Astrocyte (in vitro differentiated cells and primary cell): ENCODE results near the gene RAB3IL1. TPM values are rescaled to one million over a fixed set of nuclear protein-coding genes. Genes with fewer than 3 reads are reported as not detected.

ENCODE experiments used
- DNase-seq: peaks from one replicate; pipeline ENCODE4 v3.0.0-alpha.2; 2010; ENCODE audit warnings: low read depth
- FAIRE-seq: peaks from 2 replicates; lab custom pipeline; 2011; peaks lifted over from hg19 to GRCh38; lab: Jason Lieb, UNC
- H2AFZ ChIP-seq: 2 replicates; pipeline ENCODE4 v1.6.0; 2012; ENCODE audit warnings: low read depth, low read length, inconsistent platforms
- H3K27ac ChIP-seq: 2 replicates; pipeline ENCODE4 v1.5.1; 2011; ENCODE audit warnings: low read depth, low read length, inconsistent platforms
- H3K27me3 ChIP-seq: 2 replicates; pipeline ENCODE4 v1.6.0; 2011; ENCODE audit warnings: low read length, inconsistent platforms; ENCODE audit not compliant: insufficient read depth
- H3K36me3 ChIP-seq: 2 replicates; pipeline ENCODE4 v1.5.1; 2011; ENCODE audit warnings: low read length, inconsistent platforms; ENCODE audit not compliant: insufficient read depth
- H3K4me1 ChIP-seq: 2 replicates; pipeline ENCODE4 v1.5.1; 2011; ENCODE audit warnings: low read length, inconsistent platforms; ENCODE audit not compliant: insufficient read depth
- H3K4me2 ChIP-seq: 2 replicates; pipeline ENCODE4 v1.6.0; 2012; ENCODE audit warnings: low read length, inconsistent platforms
- H3K4me3 ChIP-seq: 2 replicates; pipeline ENCODE4 v1.5.1; 2011; ENCODE audit warnings: low read depth, mild to moderate bottlenecking, low read length, inconsistent platforms; ENCODE audit not compliant: insufficient read depth
- H3K79me2 ChIP-seq: 2 replicates; pipeline ENCODE4 v1.6.0; 2012; ENCODE audit warnings: mild to moderate bottlenecking, low read length, inconsistent platforms; ENCODE audit not compliant: insufficient read depth
- H3K9ac ChIP-seq: 2 replicates; pipeline ENCODE4 v1.6.0; 2012; ENCODE audit warnings: mild to moderate bottlenecking, low read length, inconsistent platforms
- H3K9me3 ChIP-seq: 2 replicates; pipeline ENCODE4 v1.5.1; 2012; ENCODE audit warnings: low read depth, mild to moderate bottlenecking, low read length, inconsistent platforms; ENCODE audit not compliant: insufficient read depth
- H4K20me1 ChIP-seq: 2 replicates; pipeline ENCODE4 v1.6.0; 2012; ENCODE audit warnings: low read length, inconsistent platforms; ENCODE audit not compliant: insufficient read depth
- H3K27ac Mint-ChIP-seq: one replicate; pipeline ENCODE4 v1.8.0; 2021; ENCODE audit warnings: mild to moderate bottlenecking, mixed read lengths; ENCODE audit not compliant: unreplicated experiment
- H3K27me3 Mint-ChIP-seq: one replicate; pipeline ENCODE4 v1.8.0; 2021; ENCODE audit warnings: low read depth, mixed read lengths; ENCODE audit not compliant: unreplicated experiment
- H3K36me3 Mint-ChIP-seq: one replicate; pipeline ENCODE4 v1.8.0; 2021; ENCODE audit warnings: low read depth, mixed read lengths; ENCODE audit not compliant: unreplicated experiment
- H3K4me1 Mint-ChIP-seq: one replicate; pipeline ENCODE4 v1.8.0; 2021; ENCODE audit warnings: low read depth, mixed read lengths; ENCODE audit not compliant: unreplicated experiment
- H3K4me3 Mint-ChIP-seq: one replicate; pipeline ENCODE4 v1.8.0; 2021; ENCODE audit warnings: mild to moderate bottlenecking, moderate library complexity, mixed read lengths; ENCODE audit not compliant: unreplicated experiment
- H3K9me3 Mint-ChIP-seq: one replicate; pipeline ENCODE4 v1.8.0; 2021; ENCODE audit warnings: mild to moderate bottlenecking, mixed read lengths; ENCODE audit not compliant: unreplicated experiment
- CTCF ChIP-seq: IDR thresholded peaks from 2 replicates; pipeline ENCODE4 v1.5.1; 2011; ENCODE audit warnings: low read depth, mild to moderate bottlenecking, inconsistent platforms, low read length, moderate library complexity; ENCODE audit not compliant: insufficient read depth
- EZH2 ChIP-seq: IDR thresholded peaks from 2 replicates; pipeline ENCODE4 v1.6.1; 2012; ENCODE audit warnings: mild to moderate bottlenecking, low read length, inconsistent platforms; ENCODE audit not compliant: insufficient read depth
- total RNA-seq: library from RNA; stranded (reverse); gene quantifications from 2 replicates; pipeline ENCODE4 v1.2.1, GENCODE V29; 2021

RAB3IL1 gene
- total RNA-seq, 1 donor from 2014 or later = 0.91 TPM

GRCh38 chr11:61910187-61911127 is 6.9 kb downstream of the RAB3IL1 start:
- Histone ChIP-seq H3K79me2 (no peaks in the 10 kb centered on the region), H3K27ac (no peak overlapping the region), H3K4me3 (no peak overlapping the region), H3K27me3 (no peaks in the 10 kb centered on the region), H3K9ac (no peak overlapping the region), H3K4me2 (no peak overlapping the region), H4K20me1 (no peaks in the 10 kb centered on the region), H3K9me3 (no peaks in the 10 kb centered on the region), H2AFZ (no peak overlapping the region), H3K36me3 (no peaks in the 10 kb centered on the region), H3K4me1 (no peaks in the 10 kb centered on the region)
- no peak for TF ChIP-seq EZH2
- TF ChIP-seq CTCF = no peak
- H3K4me3 Mint-ChIP-seq = no peak overlapping the region
- H3K27ac Mint-ChIP-seq = no peak overlapping the region
- H3K9me3 Mint-ChIP-seq = peaks cover 1% of the 10 kb centered on the region
- no peak for FAIRE-seq
- peaks cover 41% of the 10 kb centered on the region for H3K27me3 Mint-ChIP-seq
- peaks cover 4% of the 10 kb centered on the region for H3K4me1 Mint-ChIP-seq
- no peaks in the 10 kb centered on the region for H3K36me3 Mint-ChIP-seq
- no peak for DNase-seq

GRCh38 chr11:61908730-61909316 is 8.5 kb downstream of the RAB3IL1 start:
- H4K20me1 ChIP-seq = no peaks in the 10 kb centered on the region
- peaks cover 4% of the 10 kb centered on the region for H3K4me1 Mint-ChIP-seq
- peaks cover 1% of the 10 kb centered on the region for H3K9me3 Mint-ChIP-seq
- H3K4me3 Mint-ChIP-seq = no peak overlapping the region
- no peak for TF ChIP-seq CTCF
- no peak for TF ChIP-seq EZH2
- H3K36me3 ChIP-seq = no peaks in the 10 kb centered on the region
- no peak overlapping the region for H2AFZ ChIP-seq
- no peaks in the 10 kb centered on the region for H3K36me3 Mint-ChIP-seq
- H3K9ac ChIP-seq = no peak overlapping the region
- H3K27ac Mint-ChIP-seq = no peak overlapping the region
- H3K79me2 ChIP-seq = no peaks in the 10 kb centered on the region
- no peak overlapping the region for H3K27ac ChIP-seq
- DNase-seq (no peak), FAIRE-seq (no peak)
- H3K27me3 ChIP-seq = no peaks in the 10 kb centered on the region
- H3K4me2 ChIP-seq = no peak overlapping the region
- no peaks in the 10 kb centered on the region for H3K4me1 ChIP-seq
- no peaks in the 10 kb centered on the region for H3K9me3 ChIP-seq
- peaks cover 36% of the 10 kb centered on the region for H3K27me3 Mint-ChIP-seq
- no peak overlapping the region for H3K4me3 ChIP-seq
